HepG2 (cell line): ENCODE measurements around the gene CYB5R3.

Experiments used
- ARNT ChIP-seq: fragments of 450-650 bp; IDR thresholded peaks from 2 replicates; pipeline ENCODE4 v1.6.1; 2017
- CTCF ChIP-seq: sonication (generic); formaldehyde crosslinking; IDR thresholded peaks from 2 replicates; pipeline ENCODE4 v1.5.0; 2020; ENCODE audit warnings: mild to moderate bottlenecking, missing genetic modification reagents, moderate library complexity
- EP300 ChIP-seq, 3 experiments: sonication (generic) in 1 of 3; formaldehyde crosslinking in 1 of 3; IDR thresholded peaks; 2 replicates each; pipeline versions ENCODE4 v1.5.1 to v1.6.1; 2011 to 2020; ENCODE audit warnings: low read depth in 2 of 3, low read length in 2 of 3, borderline replicate concordance in 1 of 3, improper control_type of control experiment in 1 of 3, mild to moderate bottlenecking in 1 of 3, missing genetic modification reagents in 1 of 3, moderate library complexity in 1 of 3
- EZH2 ChIP-seq: conservative IDR thresholded peaks from 2 replicates; pipeline ENCODE4 v1.6.1; 2012; ENCODE audit warnings: mild to moderate bottlenecking, low read depth, low read length, moderate library complexity
- FOXA1 ChIP-seq, 2 experiments: fragments of 450-650 bp in 1 of 2; sonication (generic) in 1 of 2; formaldehyde crosslinking in 1 of 2; IDR thresholded peaks; 2 replicates each; pipeline versions ENCODE4 v1.4.0 to v1.6.1; 2016 to 2020; ENCODE audit warnings: missing genetic modification reagents in 1 of 2
- GPN1 ChIP-seq: sonication (generic); formaldehyde crosslinking; IDR thresholded peaks from 2 replicates; pipeline ENCODE4 v1.5.1; 2020; ENCODE audit warnings: missing genetic modification reagents, borderline replicate concordance
- NONO ChIP-seq, 2 experiments: fragments of 450-650 bp in 1 of 2; sonication (generic) in 1 of 2; formaldehyde crosslinking in 1 of 2; IDR thresholded peaks in 1 of 2; conservative IDR thresholded peaks in 1 of 2; 2 replicates each; pipeline versions ENCODE4 v1.6.1 to v1.8.0; 2017 to 2022; ENCODE audit warnings: mild to moderate bottlenecking in 1 of 2, missing genetic modification reagents in 1 of 2, moderate library complexity in 1 of 2
- RAD51 ChIP-seq: fragments of 450-650 bp; IDR thresholded peaks from 2 replicates; pipeline ENCODE4 v1.6.1; 2016; ENCODE audit warnings: borderline replicate concordance
- RXRA ChIP-seq: sonication (generic); formaldehyde crosslinking; IDR thresholded peaks from 2 replicates; pipeline ENCODE4 v1.5.1; 2020; ENCODE audit warnings: missing genetic modification reagents
- TGIF2 ChIP-seq: IDR thresholded peaks from 2 replicates; pipeline ENCODE4 v1.6.1; 2016; ENCODE audit warnings: control low read depth, missing compliant biosample characterization
- ZNF574 ChIP-seq: sonication (generic); formaldehyde crosslinking; IDR thresholded peaks from 2 replicates; pipeline ENCODE4 v1.4.0; 2020; ENCODE audit warnings: missing genetic modification reagents
- ZNF646 ChIP-seq: sonication (generic); formaldehyde crosslinking; IDR thresholded peaks from 2 replicates; pipeline ENCODE4 v1.9.0; 2021; ENCODE audit warnings: mild to moderate bottlenecking, missing genetic modification reagents
- TF ChIP-seq, protein P1 (sequence below): IDR thresholded peaks from 2 replicates; pipeline ENCODE4 v1.6.1; 2016; ENCODE audit warnings: missing genetic modification reagents, missing compliant biosample characterization

DNA sequence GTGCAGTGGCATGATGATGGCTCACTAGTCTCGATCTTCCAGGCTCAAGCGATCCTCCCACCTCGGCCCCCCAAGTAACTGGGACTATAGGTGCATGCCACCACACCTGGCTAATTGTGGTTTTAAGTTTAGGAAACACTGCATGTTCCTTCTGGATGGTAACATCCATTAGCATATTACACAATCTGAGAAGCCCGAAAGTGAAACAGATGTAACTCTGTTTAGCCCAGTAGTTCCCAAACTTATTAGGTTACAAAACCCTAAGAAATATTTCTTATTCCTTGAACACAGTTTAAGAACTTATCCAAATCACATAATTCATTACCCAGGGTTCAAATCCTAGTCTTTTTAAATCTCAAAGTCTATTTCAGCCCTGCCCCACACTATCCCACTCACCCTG lies 62.8 kb downstream of the CYB5R3 start:
- TF ChIP-seq TGIF2 (CRISPR knock-in tag), result no peak
- no peak for TF ChIP-seq RXRA
- TF ChIP-seq ZNF646, result no peak
- TF ChIP-seq GPN1 (CRISPR knock-in tag), result no peak
- TF ChIP-seq EZH2, result no peak
- TF ChIP-seq CTCF (CRISPR knock-in tag), result no peak
- TF ChIP-seq ARNT, result no peak
- TF ChIP-seq, protein P1, sequence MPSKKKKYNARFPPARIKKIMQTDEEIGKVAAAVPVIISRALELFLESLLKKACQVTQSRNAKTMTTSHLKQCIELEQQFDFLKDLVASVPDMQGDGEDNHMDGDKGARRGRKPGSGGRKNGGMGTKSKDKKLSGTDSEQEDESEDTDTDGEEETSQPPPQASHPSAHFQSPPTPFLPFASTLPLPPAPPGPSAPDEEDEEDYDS (CRISPR knock-in tag), result no peak
- TF ChIP-seq EP300 (IDR thresholded peaks at IDR 0.05; ENCODE audit: low read depth in 2 of 2, low read length in 2 of 2), result no peak
- TF ChIP-seq EP300 (CRISPR knock-in tag; IDR thresholded peaks at IDR 0.05; ENCODE audit: borderline replicate concordance), result no peak
- TF ChIP-seq FOXA1 (IDR thresholded peaks at IDR 0.05), result no peak
- no peak for TF ChIP-seq FOXA1 (CRISPR knock-in tag; IDR thresholded peaks at IDR 0.05)
- TF ChIP-seq RAD51, result no peak
- no peak for TF ChIP-seq NONO (IDR thresholded peaks at IDR 0.05)
- TF ChIP-seq NONO (CRISPR knock-in tag; conservative IDR thresholded peaks at IDR 0.05), result no peak
- TF ChIP-seq ZNF574 (CRISPR knock-in tag), result no peak
